NCI-H146 treated with DMSO at 0.1 percent for 48 hours (cell line): Measurements from ENCODE around the gene MAEL.
A peak's percentile ranks its signal among the peaks of the same experiment; 100 is the strongest.

Experiments
- DNase-seq: peaks from one replicate; lab custom pipeline; 2025; ENCODE audit not compliant: unreplicated experiment; lab: John Stamatoyannopoulos, UW

Gene MAEL

GRCh38 chr1:166988974-166989515 lies at the start of gene MAEL:
Gene MAEL (plus strand): TSS chr1:166989280. CDS start chr1:166989353, 73 bp downstream.
- DNase-seq = no peak

GRCh38 chr1:166939741-166940375 lies 49.2 kb upstream of the MAEL start:
- DNase-seq = no peak

DNA sequence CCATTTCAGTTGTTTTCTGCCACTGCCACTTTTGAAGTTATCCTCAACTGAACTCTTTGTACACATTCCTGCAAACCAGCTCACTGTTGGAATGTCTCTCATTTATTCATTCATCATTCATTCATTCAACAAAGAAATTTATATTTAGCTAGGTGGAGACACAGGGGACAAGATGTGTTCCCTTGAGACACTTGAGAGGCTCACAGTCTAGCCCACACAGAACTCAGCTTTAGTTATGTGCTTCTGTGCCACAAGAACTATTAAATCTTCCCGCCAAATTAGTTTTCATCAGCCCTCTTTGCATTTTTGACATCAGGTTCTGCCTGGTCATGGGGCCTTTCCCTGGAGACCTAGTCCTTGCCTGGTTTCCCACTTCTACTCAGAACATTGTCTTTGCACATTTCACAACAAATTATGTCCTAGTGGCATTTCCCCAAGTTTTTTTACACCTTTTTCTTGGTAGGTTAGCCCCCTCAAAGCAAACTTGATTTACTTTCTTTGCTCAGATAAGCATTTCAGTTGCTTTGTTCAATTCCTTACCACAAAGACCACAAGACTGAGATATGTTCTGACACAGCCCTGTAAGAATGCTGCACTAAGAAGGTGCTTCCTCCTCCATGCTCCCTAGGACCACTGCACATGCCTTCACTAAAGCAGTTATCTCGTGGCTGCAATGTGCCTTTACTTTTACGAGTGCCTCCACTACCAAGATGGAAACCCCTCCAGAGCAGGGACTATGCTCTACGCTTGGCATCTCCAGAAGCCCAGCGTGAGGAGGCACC lies 44.7 kb upstream of the MAEL start:
- no peak for DNase-seq

GRCh38 chr1:166947398-166948043 lies 41.6 kb upstream of the MAEL start:
- peak; percentile 65 for DNase-seq

GRCh38 chr1:166948856-166949350 lies 40.2 kb upstream of the MAEL start:
- no peak for DNase-seq

DNA sequence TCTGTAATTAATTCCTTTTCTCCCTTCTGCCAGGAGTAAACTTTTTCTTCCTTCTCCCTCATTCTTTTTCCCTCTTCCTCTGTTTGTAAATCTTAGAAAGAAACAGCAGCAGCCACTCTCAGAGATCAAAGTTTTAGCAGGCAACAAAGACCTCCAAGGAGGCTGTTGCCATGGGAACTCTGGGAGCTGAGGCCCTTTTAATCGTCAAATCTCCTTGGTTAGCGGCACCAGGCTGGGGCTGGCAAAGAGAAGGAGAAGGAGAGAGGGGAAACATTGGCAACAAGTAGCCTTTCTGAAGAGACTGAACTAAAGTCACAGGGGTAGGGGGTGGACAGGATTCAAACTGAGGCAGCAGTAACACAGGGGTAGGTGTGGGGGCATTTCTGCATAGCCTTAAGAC lies 38.9 kb upstream of the MAEL start:
- no peak for DNase-seq

- DNase-seq = no peak
These were observed 38.0 kb upstream of the MAEL start for GRCh38 chr1:166951050-166951449.

GRCh38 chr1:166952002-166952746 lies 36.9 kb upstream of the MAEL start:
- no peak for DNase-seq

GRCh38 chr1:166953491-166953890 lies 35.6 kb upstream of the MAEL start:
- no peak for DNase-seq

GRCh38 chr1:166956057-166956850 lies 32.8 kb upstream of the MAEL start:
- no peak for DNase-seq

- no peak for DNase-seq
These were observed 32.2 kb upstream of the MAEL start for GRCh38 chr1:166956872-166957271.

DNA sequence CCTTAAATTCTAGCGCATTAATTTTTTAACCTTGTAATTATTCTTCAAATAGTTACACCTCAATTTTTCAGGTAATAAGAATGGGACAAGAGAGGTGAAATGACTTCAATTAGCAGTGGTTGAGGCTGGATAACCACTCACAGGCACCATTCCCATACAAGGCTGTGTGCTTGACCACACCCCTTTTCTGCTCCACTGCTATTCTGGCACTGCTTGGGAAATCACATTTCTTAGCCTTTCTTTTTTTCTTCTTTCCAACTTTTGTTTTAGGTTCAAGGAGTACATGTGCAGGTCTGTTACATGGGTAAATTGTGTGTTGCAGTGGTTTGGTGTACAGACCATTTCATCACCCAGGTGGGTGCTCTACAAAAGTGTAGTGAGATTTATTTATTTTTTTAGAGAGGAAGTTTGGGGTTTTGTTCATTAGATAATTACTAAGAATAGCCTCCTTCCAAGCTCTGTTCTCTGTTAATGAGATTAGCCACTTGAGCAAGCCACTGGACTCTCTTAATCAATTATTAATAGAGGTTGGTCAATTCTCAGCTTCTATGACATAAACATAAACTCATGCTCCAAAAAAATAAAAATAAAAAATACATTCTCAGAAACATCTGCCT lies 28.1 kb upstream of the MAEL start:
- no peak for DNase-seq

- DNase-seq = no peak
These were observed 19.9 kb upstream of the MAEL start for GRCh38 chr1:166969074-166969677.

DNA sequence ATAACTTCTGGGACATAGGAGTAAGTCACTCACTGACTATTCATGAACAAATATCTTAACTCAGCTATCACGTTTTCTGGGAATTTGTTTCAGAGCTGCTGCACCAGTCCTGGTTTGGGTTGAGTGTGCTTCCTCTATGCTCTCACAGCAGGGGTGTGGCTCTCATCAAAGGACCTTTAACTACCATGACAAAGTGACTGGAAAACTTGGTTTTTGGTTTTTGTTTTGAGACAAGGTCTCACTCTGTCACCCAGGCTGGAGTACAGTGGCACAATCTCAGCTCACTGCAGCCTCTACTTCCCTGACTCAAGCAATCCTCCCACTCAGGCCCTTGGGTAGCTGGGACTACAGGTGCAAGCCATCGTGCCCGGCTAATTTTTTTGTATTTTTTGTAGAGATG lies 17.8 kb upstream of the MAEL start:
- no peak for DNase-seq

- no peak for DNase-seq
These were observed 16.9 kb upstream of the MAEL start for GRCh38 chr1:166972193-166972592.

GRCh38 chr1:166972826-166973225 lies 16.3 kb upstream of the MAEL start:
- no peak for DNase-seq

DNA sequence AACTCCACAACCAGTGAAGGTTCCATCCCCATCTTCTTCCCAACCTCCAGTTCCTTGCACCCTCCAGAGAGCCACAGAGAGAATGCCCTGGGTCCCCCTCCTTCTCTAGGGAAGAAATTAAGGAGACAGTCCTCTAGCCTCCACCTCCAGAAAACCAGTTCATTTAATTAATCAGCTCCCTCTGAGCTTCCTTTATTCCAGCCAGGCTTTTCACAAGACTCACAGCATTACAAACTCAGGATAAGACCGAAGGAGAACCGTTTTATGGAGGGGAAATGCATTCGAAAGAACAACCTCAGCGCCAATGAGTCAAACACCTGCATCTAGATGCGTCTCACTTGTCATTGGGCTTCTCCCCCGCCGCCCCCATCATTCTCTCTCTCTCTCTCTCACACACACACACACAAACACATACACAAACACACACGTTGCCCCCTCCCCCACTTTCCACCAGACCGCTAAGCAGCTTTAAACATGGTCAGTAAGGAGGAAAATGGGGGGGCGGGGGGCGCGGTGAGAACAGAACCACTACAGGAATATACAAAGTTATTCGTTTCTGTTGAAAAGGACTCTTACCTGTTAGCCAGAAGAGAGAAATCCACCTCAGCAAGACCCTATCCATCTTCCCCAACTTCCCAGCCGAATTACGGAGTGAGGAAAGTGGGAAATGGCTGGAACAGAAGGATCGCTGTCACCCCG lies 14.3 kb upstream of the MAEL start:
- peak; percentile 59 for DNase-seq

GRCh38 chr1:166975361-166976129 lies 13.5 kb upstream of the MAEL start, which contains the start of gene ILDR2:
Gene ILDR2 (minus strand): TSS chr1:166975540. CDS start chr1:166975268, 272 bp downstream.
- DNase-seq = peak; percentile 40
